GM18520 (cell line): Measurements from ENCODE around the gene KLHL30.

Experiments
- ATAC-seq: cut with Tn5 transposase; IDR thresholded peaks from one replicate; pipeline ENCODE4 v1.9.1; 2021; ENCODE audit not compliant: unreplicated experiment

The KLHL30 gene

DNA sequence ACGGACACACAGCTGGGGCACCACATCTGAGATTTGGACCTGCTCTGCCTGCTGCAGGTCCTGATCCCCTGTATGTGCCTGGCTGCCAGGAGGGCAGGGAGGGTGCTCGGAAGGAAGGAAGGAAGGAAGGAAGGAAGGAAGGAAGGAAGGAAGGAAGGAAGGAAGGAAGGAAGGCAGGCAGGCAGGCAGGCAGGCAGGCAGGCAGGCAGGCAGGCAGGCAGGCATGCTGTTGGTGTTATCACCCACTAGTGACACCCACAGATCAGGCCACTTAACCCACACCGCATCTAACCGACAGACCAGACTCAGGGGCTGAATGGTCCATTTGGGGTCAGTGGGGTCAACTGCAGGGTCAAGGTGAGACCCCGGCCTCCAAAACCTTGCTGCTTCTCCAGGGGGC lies 5.8 kb downstream of the KLHL30 start:
- no peak for ATAC-seq

DNA sequence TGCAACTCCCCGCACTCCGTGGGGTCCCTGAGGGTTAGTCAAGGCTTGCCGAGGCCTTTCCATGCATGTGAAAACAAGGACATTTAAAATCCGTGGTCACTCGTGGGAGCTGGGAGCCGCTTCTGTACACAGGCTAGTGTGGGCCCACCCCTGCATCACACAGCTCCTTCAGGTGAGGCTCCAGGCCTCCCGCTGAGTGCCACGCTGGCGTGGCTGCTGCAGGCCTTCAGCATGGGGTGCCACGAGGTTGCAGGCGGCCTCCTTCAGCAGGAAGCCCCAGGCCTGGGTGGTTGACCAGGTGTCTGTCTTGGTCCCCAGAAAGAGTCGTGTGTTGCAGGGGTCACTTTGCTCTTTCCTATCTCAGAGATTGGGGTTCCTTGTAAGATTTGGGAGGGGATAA lies 6.6 kb downstream of the KLHL30 start:
- ATAC-seq = no peak

- ATAC-seq = no peak
These were observed 7.4 kb downstream of the KLHL30 start for GRCh38 chr2:238145851-238146250.

GRCh38 chr2:238146884-238147544 lies 8.5 kb downstream of the KLHL30 start:
- ATAC-seq = no peak

- no peak for ATAC-seq
These were observed 10.5 kb downstream of the KLHL30 start for GRCh38 chr2:238148981-238149380.

- ATAC-seq = no peak
These were observed 11.5 kb downstream of the KLHL30 start for GRCh38 chr2:238149841-238150572.

- ATAC-seq = no peak
These were observed 12.2 kb downstream of the KLHL30 start for GRCh38 chr2:238150686-238151085.

DNA sequence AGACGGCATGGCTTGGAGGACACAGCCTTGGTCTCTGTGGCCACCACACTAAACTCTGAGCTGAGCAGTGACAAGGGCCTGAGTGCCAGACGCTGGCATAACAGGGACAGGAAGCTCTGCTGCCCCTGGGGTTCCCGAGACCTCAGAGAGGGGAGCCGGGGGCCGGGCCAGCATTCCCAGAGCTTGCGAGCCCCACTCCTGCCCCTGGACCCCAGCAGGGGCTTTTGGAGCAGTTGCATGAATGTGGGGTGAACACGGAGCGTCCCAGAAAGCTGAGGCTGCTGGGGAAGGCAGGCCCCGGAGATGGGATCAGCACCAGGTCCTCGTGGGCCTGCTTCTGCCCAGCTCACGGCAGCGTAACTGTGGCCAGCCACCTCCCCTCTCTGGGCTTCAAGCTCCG lies 12.7 kb downstream of the KLHL30 start:
- ATAC-seq = no peak

GRCh38 chr2:238151628-238152235 lies 13.3 kb downstream of the KLHL30 start:
- ATAC-seq = no peak

GRCh38 chr2:238152771-238153688 lies 14.6 kb downstream of the KLHL30 start:
- no peak for ATAC-seq

DNA sequence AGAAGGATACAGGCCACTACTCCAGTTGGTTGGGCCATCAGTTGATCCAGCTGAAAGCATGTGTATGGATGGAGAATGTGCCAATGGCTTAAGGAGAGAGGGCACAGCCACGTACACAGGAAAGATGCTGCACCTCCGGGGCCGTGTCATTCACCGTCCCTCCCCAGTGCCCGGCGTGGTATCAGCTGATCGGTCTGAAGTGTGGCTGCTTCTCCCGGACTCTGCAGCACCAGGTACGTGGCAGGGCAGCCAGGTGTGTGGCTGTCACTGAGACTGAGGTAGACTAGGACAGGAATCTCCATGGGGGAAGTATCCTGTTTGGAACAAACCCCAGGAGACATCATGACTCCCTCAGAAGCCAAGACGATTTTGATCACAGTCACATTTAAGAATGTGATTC lies 16.1 kb downstream of the KLHL30 start:
- ATAC-seq = no peak

DNA sequence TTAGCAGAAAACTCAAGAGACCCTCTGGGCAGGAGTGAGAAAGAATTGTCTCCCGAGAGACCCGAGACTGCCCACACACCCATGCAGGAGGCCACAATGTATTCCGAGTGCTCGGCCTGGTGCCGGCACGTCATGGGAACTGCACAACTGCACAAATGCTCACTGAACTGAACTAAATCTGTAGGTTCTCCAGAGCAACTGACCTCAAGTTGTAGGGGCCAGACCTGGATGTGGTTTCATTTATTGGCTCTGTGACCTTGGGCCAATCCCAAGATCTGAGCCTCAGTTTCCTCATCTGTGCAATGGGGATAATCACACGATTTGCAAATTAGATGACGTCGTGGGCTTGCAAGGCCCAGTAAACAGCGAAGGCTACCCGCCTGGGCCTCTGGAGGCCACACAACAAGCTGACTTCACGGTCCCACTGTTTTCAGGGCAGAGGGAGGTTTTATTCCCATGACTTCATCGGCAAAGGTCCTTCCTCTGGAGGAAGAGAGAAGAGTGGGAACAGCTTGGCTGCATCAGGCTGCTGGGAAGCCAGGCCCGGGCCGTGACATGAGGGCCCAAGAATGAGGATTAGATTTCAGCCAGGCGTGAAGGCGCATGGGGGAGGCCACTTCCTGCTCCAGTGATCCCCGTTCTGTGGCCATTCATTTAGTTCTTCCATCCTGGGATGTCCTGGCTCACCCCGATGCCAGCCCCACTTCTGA lies 16.7 kb downstream of the KLHL30 start:
- no peak for ATAC-seq

- ATAC-seq = no peak
These were observed 17.6 kb downstream of the KLHL30 start for GRCh38 chr2:238155761-238156694.

- ATAC-seq = no peak
These were observed 19.1 kb downstream of the KLHL30 start for GRCh38 chr2:238157506-238158017.

DNA sequence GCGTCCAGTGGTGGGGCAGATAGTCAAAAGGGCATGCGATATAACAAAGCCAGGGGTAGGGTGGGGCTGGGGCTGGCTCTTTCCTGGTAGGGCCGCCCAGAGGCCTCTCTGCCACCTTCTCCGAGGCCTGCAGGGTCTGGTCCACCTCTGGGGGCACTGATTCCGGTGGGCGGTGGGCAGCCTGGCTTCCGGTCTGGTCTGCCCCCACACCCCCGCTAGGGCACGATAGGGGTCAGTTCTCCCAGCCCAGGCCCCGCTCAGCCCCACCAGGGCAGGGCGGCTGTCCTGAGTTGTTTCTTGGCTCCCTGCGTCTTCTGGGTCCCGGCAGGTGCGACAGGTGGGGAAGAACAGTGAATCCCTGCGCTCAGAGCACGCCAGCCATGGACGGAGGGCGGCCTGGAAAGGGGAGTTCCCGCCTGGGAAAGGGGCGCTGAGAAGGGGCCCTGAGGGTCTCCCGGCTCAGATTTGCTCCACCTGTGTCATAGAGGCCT lies 19.6 kb downstream of the KLHL30 start:
- no peak for ATAC-seq

- ATAC-seq = no peak
These were observed 20.1 kb downstream of the KLHL30 start, which contains the start of gene ERFE for GRCh38 chr2:238158509-238159070. Gene ERFE, plus strand, starts transcription at chr2:238158970. Its CDS starts 38 bp downstream, at chr2:238159008.

GRCh38 chr2:238159071-238159539 lies 20.6 kb downstream of the KLHL30 start:
- no peak for ATAC-seq

DNA sequence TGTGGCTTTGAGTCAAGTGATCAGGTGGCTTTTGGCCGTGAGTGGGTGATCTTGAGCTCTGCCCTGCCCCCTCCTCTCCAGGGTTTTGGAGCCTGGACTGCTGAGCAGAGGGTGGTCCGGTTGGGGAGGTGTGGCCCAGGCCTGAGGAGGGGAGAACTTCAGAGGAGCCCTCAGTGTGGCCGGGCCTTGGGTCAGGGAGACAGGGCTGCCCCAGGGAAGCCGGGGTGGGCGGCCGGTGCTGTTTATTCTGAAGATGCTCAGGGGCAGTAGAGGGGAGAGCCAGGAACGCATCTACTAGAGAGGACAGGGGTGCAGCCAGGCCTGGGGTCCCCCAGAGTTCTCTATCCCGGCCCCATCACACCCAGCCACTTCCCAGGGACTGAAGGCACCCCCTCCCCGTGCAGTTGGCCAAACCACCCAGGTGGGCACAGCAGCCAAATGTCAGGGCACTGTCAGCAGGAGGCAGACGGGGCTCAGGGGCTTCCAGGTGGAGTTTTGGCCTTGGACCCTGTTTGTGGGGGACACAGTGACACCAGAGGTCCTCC lies 21.3 kb downstream of the KLHL30 start:
- no peak for ATAC-seq
